HCT116 (cell line): ENCODE measurements around the gene STAG1.

ENCODE experiments used
- CBX3 ChIP-seq: IDR thresholded peaks from 2 replicates; pipeline ENCODE4 v1.6.1; 2012; ENCODE audit warnings: low read depth
- EZH2 ChIP-seq: fragments of 200-600 bp; sonication (generic); IDR thresholded peaks from 2 replicates; pipeline ENCODE4 v1.6.1; 2017; ENCODE audit warnings: antibody characterized with exemption, mixed run types
- EZH2phosphoT487 ChIP-seq: fragments of 200-600 bp; IDR thresholded peaks from 2 replicates; pipeline ENCODE4 v1.6.1; 2018; ENCODE audit warnings: antibody characterized with exemption, borderline replicate concordance
- FOSL1 ChIP-seq: IDR thresholded peaks from 2 replicates; pipeline ENCODE4 v1.6.1; 2012; ENCODE audit warnings: low read depth
- JUND ChIP-seq: IDR thresholded peaks from 2 replicates; pipeline ENCODE4 v1.6.1; 2012
- POLR2A ChIP-seq: IDR thresholded peaks from 2 replicates; pipeline ENCODE4 v1.7.0; 2011; ENCODE audit warnings: borderline replicate concordance; ENCODE audit not compliant: insufficient read depth, insufficient read length; ENCODE audit errors: extremely low read depth
- POLR2AphosphoS5 ChIP-seq: IDR thresholded peaks from 2 replicates; pipeline ENCODE4 v1.6.1; 2011; ENCODE audit warnings: mild to moderate bottlenecking, low read depth, low read length, moderate library complexity
- TCF7L2 ChIP-seq: IDR thresholded peaks from 2 replicates; pipeline ENCODE4 v1.7.0; 2011; ENCODE audit warnings: borderline replicate concordance, inconsistent platforms; ENCODE audit not compliant: insufficient read depth, insufficient read length; ENCODE audit errors: extremely low read depth
- ZFX ChIP-seq: fragments of 450-650 bp; IDR thresholded peaks from 2 replicates; pipeline ENCODE4 v1.6.1; 2017
- ZNF274 ChIP-seq: fragments of 200-500 bp; sonication (Bioruptor generic); IDR thresholded peaks from 2 replicates; pipeline ENCODE4 v1.6.1; 2014; ENCODE audit warnings: mild to moderate bottlenecking, low read depth, low read length, inconsistent platforms
- TF ChIP-seq, protein P1 (sequence below): IDR thresholded peaks from 2 replicates; pipeline ENCODE4 v1.6.1; 2012
- TF ChIP-seq, protein P2 (sequence below), 3 experiments: fragments of 200-600 bp in 1 of 3; sonication (generic) in 1 of 3; IDR thresholded peaks in 2 of 3; conservative IDR thresholded peaks in 1 of 3; 2 replicates each; pipeline ENCODE4 v1.5.1; 2012 to 2017; ENCODE audit warnings: low read depth in 2 of 3, low read length in 2 of 3, antibody characterized with exemption in 1 of 3, borderline replicate concordance in 1 of 3, control low read depth in 1 of 3, mild to moderate bottlenecking in 1 of 3, mixed read lengths in 1 of 3, mixed run types in 1 of 3, moderate library complexity in 1 of 3; ENCODE audit not compliant: insufficient read depth in 1 of 3
- TF ChIP-seq, protein P3 (sequence below): IDR thresholded peaks from 2 replicates; pipeline ENCODE4 v1.6.1; 2012

DNA sequence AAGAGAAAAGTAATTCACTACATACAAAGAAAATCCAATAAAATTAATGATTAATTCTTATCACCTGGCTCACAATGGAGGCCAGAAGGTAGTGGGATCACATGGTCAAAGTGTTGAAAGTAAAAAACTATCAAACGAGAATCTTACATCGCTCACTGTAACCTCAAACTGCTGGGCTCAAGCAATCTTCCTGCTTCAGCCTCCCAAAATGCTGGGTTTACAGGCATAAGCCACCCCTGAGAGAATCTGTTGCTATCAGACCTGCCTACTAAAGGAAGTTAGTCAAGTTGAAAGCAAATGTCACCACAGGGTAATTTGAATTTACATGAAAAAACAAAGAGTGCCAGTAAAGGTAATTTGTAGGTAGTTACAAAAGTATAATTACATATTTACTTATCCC, 398.7 kb downstream of the STAG1 start:
- TF ChIP-seq POLR2AphosphoS5 (no peak), FOSL1 (no peak), POLR2A (no peak), EZH2phosphoT487 (no peak), JUND (no peak), ZFX (no peak), ZNF274 (no peak), TCF7L2 (no peak), EZH2 (no peak), CBX3 (no peak)
- TF ChIP-seq, protein P1, sequence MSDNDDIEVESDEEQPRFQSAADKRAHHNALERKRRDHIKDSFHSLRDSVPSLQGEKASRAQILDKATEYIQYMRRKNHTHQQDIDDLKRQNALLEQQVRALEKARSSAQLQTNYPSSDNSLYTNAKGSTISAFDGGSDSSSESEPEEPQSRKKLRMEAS, result no peak
- TF ChIP-seq, protein P2, sequence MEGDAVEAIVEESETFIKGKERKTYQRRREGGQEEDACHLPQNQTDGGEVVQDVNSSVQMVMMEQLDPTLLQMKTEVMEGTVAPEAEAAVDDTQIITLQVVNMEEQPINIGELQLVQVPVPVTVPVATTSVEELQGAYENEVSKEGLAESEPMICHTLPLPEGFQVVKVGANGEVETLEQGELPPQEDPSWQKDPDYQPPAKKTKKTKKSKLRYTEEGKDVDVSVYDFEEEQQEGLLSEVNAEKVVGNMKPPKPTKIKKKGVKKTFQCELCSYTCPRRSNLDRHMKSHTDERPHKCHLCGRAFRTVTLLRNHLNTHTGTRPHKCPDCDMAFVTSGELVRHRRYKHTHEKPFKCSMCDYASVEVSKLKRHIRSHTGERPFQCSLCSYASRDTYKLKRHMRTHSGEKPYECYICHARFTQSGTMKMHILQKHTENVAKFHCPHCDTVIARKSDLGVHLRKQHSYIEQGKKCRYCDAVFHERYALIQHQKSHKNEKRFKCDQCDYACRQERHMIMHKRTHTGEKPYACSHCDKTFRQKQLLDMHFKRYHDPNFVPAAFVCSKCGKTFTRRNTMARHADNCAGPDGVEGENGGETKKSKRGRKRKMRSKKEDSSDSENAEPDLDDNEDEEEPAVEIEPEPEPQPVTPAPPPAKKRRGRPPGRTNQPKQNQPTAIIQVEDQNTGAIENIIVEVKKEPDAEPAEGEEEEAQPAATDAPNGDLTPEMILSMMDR (IDR thresholded peaks at IDR 0.05 in 2 of 3, conservative IDR thresholded peaks at IDR 0.05 in 1 of 3; ENCODE audit: borderline replicate concordance in 1 of 3, insufficient read depth in 1 of 3, low read depth in 2 of 3, low read length in 2 of 3), result no peak
- TF ChIP-seq, protein P3, sequence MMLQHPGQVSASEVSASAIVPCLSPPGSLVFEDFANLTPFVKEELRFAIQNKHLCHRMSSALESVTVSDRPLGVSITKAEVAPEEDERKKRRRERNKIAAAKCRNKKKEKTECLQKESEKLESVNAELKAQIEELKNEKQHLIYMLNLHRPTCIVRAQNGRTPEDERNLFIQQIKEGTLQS, result no peak
